ENCODE data around the gene BTBD8.

Gene BTBD8

GRCh38 chr1:92201973-92202372 is 121.8 kb downstream of the BTBD8 start:
- peak; percentile 14 for DNase-seq

- DNase-seq = no peak
Measured at GRCh38 chr1:92203105-92203504, 123.0 kb downstream of the BTBD8 start.

- no peak for DNase-seq
Measured at GRCh38 chr1:92210701-92211100, 130.6 kb downstream of the BTBD8 start.

- DNase-seq = no peak
Measured at GRCh38 chr1:92211166-92211565, 131.0 kb downstream of the BTBD8 start.

- no peak for DNase-seq
Measured at GRCh38 chr1:92217721-92218120, 137.6 kb downstream of the BTBD8 start, which contains the start of gene C1orf146. TSS of gene C1orf146 (plus strand) at chr1:92217915. CDS start at chr1:92231421, 13,506 bp downstream.

GRCh38 chr1:92218559-92218958 is 138.4 kb downstream of the BTBD8 start:
- DNase-seq = no peak

GRCh38 chr1:92219028-92219427 is 138.9 kb downstream of the BTBD8 start:
- DNase-seq = no peak

- no peak for DNase-seq
Measured at GRCh38 chr1:92228401-92228800, 148.3 kb downstream of the BTBD8 start.

- no peak for DNase-seq
Measured at GRCh38 chr1:92230736-92231135, 150.6 kb downstream of the BTBD8 start.

All from CD4-positive, alpha-beta T cell treated with Interleukin-17A for 4 hours (primary cell).